NCI-H748 (cell line): Measurements from ENCODE around the gene YAP1.

Experiments
- DNase-seq: peaks from one replicate; lab custom pipeline; 2025; ENCODE audit not compliant: unreplicated experiment; lab: John Stamatoyannopoulos, UW

YAP1 gene

GRCh38 chr11:102269927-102270326 is 159.7 kb downstream of the YAP1 start:
- no peak for DNase-seq

- DNase-seq = no peak
Measured at GRCh38 chr11:102272047-102272824, 162.0 kb downstream of the YAP1 start.

- no peak for DNase-seq
Measured at GRCh38 chr11:102274628-102275027, 164.4 kb downstream of the YAP1 start.

GRCh38 chr11:102276362-102276761 is 166.1 kb downstream of the YAP1 start:
- DNase-seq = no peak

GRCh38 chr11:102276783-102277182 is 166.5 kb downstream of the YAP1 start:
- no peak for DNase-seq

- peak; percentile 31 for DNase-seq
Measured at GRCh38 chr11:102279641-102280170, 169.5 kb downstream of the YAP1 start.

GRCh38 chr11:102280245-102280833 is 170.1 kb downstream of the YAP1 start:
- no peak for DNase-seq
